Spleen (tissue), 7 donors: ENCODE results near the gene BIN1.

Experiments used
- CTCF ChIP-seq, 11 experiments: fragments of 200-600 bp in 7 of 11; fragments of 450-650 bp in 4 of 11; sonication (generic) in 4 of 11; IDR thresholded peaks in 8 of 11; conservative IDR thresholded peaks in 3 of 11; 1 replicate in 7 of 11; 2 replicates in 4 of 11; pipeline versions ENCODE4 v1.4.0 to v1.8.0; 2016 to 2021; ENCODE audit warnings: antibody characterized with exemption in 11 of 11, inconsistent platforms in 4 of 11, mild to moderate bottlenecking in 1 of 11
- POLR2A ChIP-seq, 3 donors: fragments of 450-650 bp; IDR thresholded peaks; one replicate each; pipeline ENCODE4 v1.5.1; 2017; ENCODE audit warnings: antibody characterized with exemption in 3 of 3, mild to moderate bottlenecking in 1 of 3
- POLR2AphosphoS5 ChIP-seq, 3 donors: sonication (generic); formaldehyde crosslinking; IDR thresholded peaks; one replicate each; pipeline ENCODE4 v1.5.1; 2017; ENCODE audit warnings: antibody characterized with exemption in 3 of 3
- donor health status: DM: no; HTN: no; CAD: no; lungs with moderate emphysema.
- donor health status: DM: no; HTN: no; CAD: no.
- donor health status: DM: no; HTN: no; CAD: no.

- TF ChIP-seq POLR2AphosphoS5 (IDR thresholded peaks at IDR 0.05) (no peak), POLR2A (IDR thresholded peaks at IDR 0.05) (no peak), CTCF (IDR thresholded peaks at IDR 0.05 in 8 of 11, conservative IDR thresholded peaks at IDR 0.05 in 3 of 11) (no peak)
Measured at GRCh38 chr2:127047054-127047453, 59.9 kb downstream of the BIN1 start.
